Fibroblast of the aortic adventitia (primary cell): ENCODE data around the gene ESF1. TPM values are rescaled to one million over a fixed set of nuclear protein-coding genes. Genes with fewer than 3 reads are reported as not detected.
A peak's percentile ranks its signal among the peaks of the same experiment; 100 is the strongest.

Experiments used
- DNase-seq: peaks from one replicate; pipeline ENCODE4 v3.0.0-alpha.2; 2010; ENCODE audit warnings: low read depth
- H3K4me3 ChIP-seq: 2 replicates; pipeline ENCODE4 v1.5.1; 2011; ENCODE audit warnings: low read depth, mild to moderate bottlenecking, control low read depth, low read length, moderate library complexity
- CTCF ChIP-seq: IDR thresholded peaks from 2 replicates; pipeline ENCODE4 v1.5.1; 2011; ENCODE audit warnings: mild to moderate bottlenecking, low read length, control low read depth, inconsistent platforms; ENCODE audit not compliant: insufficient read depth
- total RNA-seq: library from RNA; depleted of rRNA; stranded (reverse); fragments of >200 nt; gene quantifications from 2 replicates; pipeline ENCODE4 v1.2.3, GENCODE V29; 2012; ENCODE audit warnings: low replicate concordance

Gene ESF1
- total RNA-seq, 1 donor, result 15.6 TPM

- TF ChIP-seq CTCF, result peak; percentile 60
- DNase-seq, result peak; percentile 61
Observed at GRCh38 chr20:13819885-13820645, 35.3 kb upstream of the ESF1 start.

GRCh38 chr20:13817342-13817741 lies 32.6 kb upstream of the ESF1 start:
- no peak for TF ChIP-seq CTCF
- peak; percentile 7 for DNase-seq
- no peak overlapping the region for H3K4me3 ChIP-seq

More at GRCh38 chr20:13819885-13820645, 35.3 kb upstream of the ESF1 start:
- H3K4me3 ChIP-seq, result no peak overlapping the region

GRCh38 chr20:13816757-13817156 lies 32.0 kb upstream of the ESF1 start:
- DNase-seq, result no peak
- TF ChIP-seq CTCF, result no peak
- H3K4me3 ChIP-seq, result no peak overlapping the region

GRCh38 chr20:13814672-13815071 lies 30.0 kb upstream of the ESF1 start:
- no peak overlapping the region for H3K4me3 ChIP-seq
- TF ChIP-seq CTCF, result no peak
- DNase-seq, result no peak

GRCh38 chr20:13813910-13814309 lies 29.2 kb upstream of the ESF1 start:
- DNase-seq, result no peak
- no peak overlapping the region for H3K4me3 ChIP-seq
- TF ChIP-seq CTCF, result no peak

- TF ChIP-seq CTCF, result no peak
- DNase-seq, result no peak
Observed at GRCh38 chr20:13810446-13810845, 25.7 kb upstream of the ESF1 start.

GRCh38 chr20:13809855-13810254 lies 25.1 kb upstream of the ESF1 start:
- no peak for TF ChIP-seq CTCF

More at GRCh38 chr20:13810446-13810845, 25.7 kb upstream of the ESF1 start:
- no peak overlapping the region for H3K4me3 ChIP-seq

More at GRCh38 chr20:13809855-13810254, 25.1 kb upstream of the ESF1 start:
- no peak for DNase-seq
- no peak overlapping the region for H3K4me3 ChIP-seq
